Body of pancreas (tissue), 4 donors: ENCODE data around the gene ARHGEF39. TPM values are rescaled to one million over a fixed set of nuclear protein-coding genes. Genes with fewer than 3 reads are reported as not detected.

Experiments
- ATAC-seq: fragments of 150-250 bp; one replicate; pipeline ENCODE4 v1.9.1; 2016
- DNase-seq, 4 donors: peaks; one replicate each; pipeline ENCODE4 v3.0.0-alpha.2; 2019
- H3K27ac ChIP-seq, 4 donors: fragments of 200-600 bp; sonication (generic); 1 replicate in 3 of 4; 2 replicates in 1 of 4; pipeline versions ENCODE4 v1.5.1 to v1.6.1; 2016 to 2019; ENCODE audit warnings: mild to moderate bottlenecking in 1 of 4, mixed read lengths in 1 of 4, moderate library complexity in 1 of 4
- H3K27me3 ChIP-seq, 2 donors: fragments of 200-600 bp; sonication (generic); one replicate each; pipeline ENCODE4 v1.6.0; 2016; ENCODE audit warnings: mild to moderate bottlenecking in 1 of 2
- H3K36me3 ChIP-seq, 2 donors: fragments of 200-600 bp; sonication (generic); replicated peaks in 1 of 2; 2 replicates each; pipeline ENCODE4 v1.5.1; 2016; ENCODE audit warnings: low read depth in 2 of 2; ENCODE audit not compliant: insufficient read depth in 1 of 2
- H3K4me1 ChIP-seq: fragments of 200-600 bp; sonication (generic); one replicate; pipeline ENCODE4 v1.6.0; 2016
- H3K4me3 ChIP-seq, 2 donors: fragments of 200-600 bp; sonication (generic); 1 replicate in 1 of 2; 2 replicates in 1 of 2; pipeline ENCODE4 v1.5.1; 2016 to 2019
- H3K9me3 ChIP-seq, 3 donors: fragments of 200-600 bp; sonication (generic); 1 replicate in 2 of 3; 2 replicates in 1 of 3; pipeline ENCODE4 v1.5.1; 2016
- POLR2A ChIP-seq, 3 donors: fragments of 450-650 bp; IDR thresholded peaks; one replicate each; pipeline ENCODE4 v1.6.1; 2016; ENCODE audit warnings: antibody characterized with exemption in 3 of 3, mild to moderate bottlenecking in 2 of 3
- WGBS, 2 donors: methylation state at CpG; one replicate each; pipeline ENCODE4 v1.1.5; 2017; 5-methylcytosine and 5-hydroxymethylcytosine counted together
- intact Hi-C: fragments of 100-400 bp; cut with DNase I; formaldehyde crosslinking; loops from one replicate; pipeline ENCODE4 v1.15.1; 2023
- total RNA-seq, 2 donors: library from RNA; depleted of rRNA; stranded (reverse); fragments of >200 nt; gene quantifications; one replicate each; pipeline ENCODE4 v1.1.0, GENCODE V29; 2016
- TF ChIP-seq, protein P1 (sequence below), 7 experiments: fragments of 450-650 bp in 4 of 7; fragments of 200-600 bp in 3 of 7; sonication (generic) in 3 of 7; IDR thresholded peaks; one replicate each; pipeline ENCODE4 v1.5.1; 2016 to 2019; ENCODE audit warnings: antibody characterized with exemption in 7 of 7

Gene ARHGEF39
- total RNA-seq, 2 donors from 2014 or later, result 0.26 TPM; not detected in 1

GRCh38 chr9:35687972-35688557, 23.1 kb upstream of the ARHGEF39 start:
- TF ChIP-seq, protein P1, sequence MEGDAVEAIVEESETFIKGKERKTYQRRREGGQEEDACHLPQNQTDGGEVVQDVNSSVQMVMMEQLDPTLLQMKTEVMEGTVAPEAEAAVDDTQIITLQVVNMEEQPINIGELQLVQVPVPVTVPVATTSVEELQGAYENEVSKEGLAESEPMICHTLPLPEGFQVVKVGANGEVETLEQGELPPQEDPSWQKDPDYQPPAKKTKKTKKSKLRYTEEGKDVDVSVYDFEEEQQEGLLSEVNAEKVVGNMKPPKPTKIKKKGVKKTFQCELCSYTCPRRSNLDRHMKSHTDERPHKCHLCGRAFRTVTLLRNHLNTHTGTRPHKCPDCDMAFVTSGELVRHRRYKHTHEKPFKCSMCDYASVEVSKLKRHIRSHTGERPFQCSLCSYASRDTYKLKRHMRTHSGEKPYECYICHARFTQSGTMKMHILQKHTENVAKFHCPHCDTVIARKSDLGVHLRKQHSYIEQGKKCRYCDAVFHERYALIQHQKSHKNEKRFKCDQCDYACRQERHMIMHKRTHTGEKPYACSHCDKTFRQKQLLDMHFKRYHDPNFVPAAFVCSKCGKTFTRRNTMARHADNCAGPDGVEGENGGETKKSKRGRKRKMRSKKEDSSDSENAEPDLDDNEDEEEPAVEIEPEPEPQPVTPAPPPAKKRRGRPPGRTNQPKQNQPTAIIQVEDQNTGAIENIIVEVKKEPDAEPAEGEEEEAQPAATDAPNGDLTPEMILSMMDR (IDR thresholded peaks at IDR 0.05), result no peak
- TF ChIP-seq POLR2A (IDR thresholded peaks at IDR 0.05), result no peak
- Histone ChIP-seq H3K4me1 (peaks cover 11% of the 10 kb centered on the region), H3K9me3 (no peaks in the 10 kb centered on the region), H3K27me3 (no peaks in the 10 kb centered on the region), H3K4me3 (no peak overlapping the region), H3K27ac (no peak overlapping the region), H3K36me3 (no peaks in the 10 kb centered on the region)
- 87 to 100% methylated on average over 1 to 2 of the region's 2 CpGs for WGBS, 2 donors
- ATAC-seq (no peak), DNase-seq (no peak)
- intact Hi-C loops, result no loop called here

DNA sequence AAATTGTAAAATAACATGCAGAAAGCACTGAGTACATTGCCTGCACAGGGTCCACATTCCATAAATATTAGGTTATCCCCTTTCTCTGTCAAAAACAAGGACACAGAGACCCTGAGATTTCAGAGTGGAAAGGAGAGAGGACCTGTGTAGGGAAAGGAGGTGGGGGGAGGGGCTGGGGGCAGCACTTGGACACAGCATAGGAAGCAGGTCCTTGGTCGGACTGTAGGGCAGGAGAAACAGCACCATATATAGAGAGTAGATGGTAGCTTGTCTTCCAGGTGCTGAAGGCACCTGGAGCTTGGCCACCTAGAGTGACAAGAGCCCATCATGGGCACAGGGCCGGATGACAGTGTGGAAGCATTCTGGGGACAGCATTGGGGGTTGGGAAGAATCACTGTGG, 22.3 kb upstream of the ARHGEF39 start:
- 84% methylated on average over 2 of the region's 2 CpGs for WGBS, 2 donors
- TF ChIP-seq, protein P1 (IDR thresholded peaks at IDR 0.05), result no peak
- TF ChIP-seq POLR2A (IDR thresholded peaks at IDR 0.05), result no peak
- intact Hi-C loops, result no loop called here
- Histone ChIP-seq H3K4me1 (peaks cover 11% of the 10 kb centered on the region), H3K27ac (no peak overlapping the region), H3K9me3 (no peaks in the 10 kb centered on the region), H3K36me3 (no peaks in the 10 kb centered on the region), H3K27me3 (no peaks in the 10 kb centered on the region), H3K4me3 (no peak overlapping the region)
- DNase-seq (no peak), ATAC-seq (no peak)

DNA sequence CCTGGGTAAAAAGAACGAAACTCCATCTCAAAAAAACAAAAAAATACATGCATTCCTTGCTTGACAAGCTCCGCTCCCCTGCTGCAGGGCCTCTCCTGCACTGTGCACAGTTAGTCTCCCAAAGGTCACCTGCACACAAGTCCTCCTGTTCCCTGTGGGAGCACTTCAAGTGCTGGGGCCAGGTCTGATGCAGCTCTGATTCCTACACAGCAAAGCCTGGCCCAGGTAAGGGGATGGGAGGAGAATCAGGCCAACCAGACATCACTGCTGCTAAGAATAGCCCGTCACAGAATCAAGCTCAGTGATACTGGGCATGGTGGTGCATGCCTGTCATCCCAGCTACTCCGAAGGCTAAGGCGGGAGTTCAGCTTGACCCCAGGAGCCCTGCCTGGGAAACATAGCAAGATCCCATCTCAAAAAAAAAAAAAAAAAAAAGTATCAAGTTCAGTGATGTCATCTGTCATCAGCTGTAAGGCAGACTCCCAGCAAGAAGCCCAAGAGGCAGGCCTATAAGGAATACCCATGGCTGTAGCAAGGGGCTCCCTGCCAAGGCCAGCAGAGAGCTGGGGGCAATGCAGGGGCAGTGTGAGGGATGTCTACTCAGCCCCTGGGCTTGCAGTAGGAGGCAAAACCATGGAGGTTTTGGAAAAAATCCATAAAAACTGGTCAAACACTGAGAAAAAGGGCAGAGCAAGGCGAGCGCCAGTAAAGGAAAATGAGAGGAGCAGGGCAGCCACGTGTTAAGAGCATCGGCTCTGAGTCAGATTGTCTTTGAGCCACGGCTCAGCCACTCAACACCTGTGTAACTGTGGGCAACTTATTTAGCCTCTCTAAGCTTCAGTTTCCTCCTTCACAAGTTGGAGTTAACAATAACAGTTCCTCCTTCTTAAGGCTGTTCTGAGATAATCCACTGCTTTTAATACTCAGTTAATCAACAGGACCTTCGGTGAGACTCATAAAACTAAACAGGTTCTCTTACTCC, 21.5 kb upstream of the ARHGEF39 start:
- Histone ChIP-seq H3K9me3 (no peaks in the 10 kb centered on the region), H3K4me3 (no peak overlapping the region), H3K36me3 (no peaks in the 10 kb centered on the region), H3K27ac (no peak overlapping the region), H3K27me3 (no peaks in the 10 kb centered on the region), H3K4me1 (peaks cover 11% of the 10 kb centered on the region)
- DNase-seq, result no peak
- no peak for ATAC-seq
- TF ChIP-seq, protein P1 (IDR thresholded peaks at IDR 0.05), result no peak
- no peak for TF ChIP-seq POLR2A (IDR thresholded peaks at IDR 0.05)
- 80 to 85% methylated on average over 11 of the region's 11 CpGs for WGBS, 2 donors
- intact Hi-C loops, result no loop called here

GRCh38 chr9:35685506-35685905, 20.5 kb upstream of the ARHGEF39 start:
- WGBS, 2 donors, result 81 to 88% methylated on average over 10 to 13 of the region's 13 CpGs
- Histone ChIP-seq H3K27ac (no peak overlapping the region), H3K27me3 (no peaks in the 10 kb centered on the region), H3K36me3 (no peaks in the 10 kb centered on the region), H3K4me3 (no peak overlapping the region), H3K9me3 (no peaks in the 10 kb centered on the region), H3K4me1 (peaks cover 7% of the 10 kb centered on the region)
- intact Hi-C loops, result no loop called here
- TF ChIP-seq, protein P1 (IDR thresholded peaks at IDR 0.05), result no peak
- no peak for TF ChIP-seq POLR2A (IDR thresholded peaks at IDR 0.05)
- DNase-seq (no peak), ATAC-seq (no peak)
